GM10266 (cell line): ENCODE measurements around the gene VBP1.

Experiments
- DNase-seq: peaks from one replicate; pipeline ENCODE4 v3.0.0; 2012; ENCODE audit errors: extremely low spot score
- CTCF ChIP-seq: IDR thresholded peaks from 2 replicates; pipeline ENCODE4 v1.5.1; 2012; ENCODE audit warnings: mild to moderate bottlenecking, low read depth; ENCODE audit not compliant: control insufficient read depth, insufficient read depth; ENCODE audit errors: missing control alignments

The VBP1 gene

GRCh38 chrX:155216179-155216939, at the start of gene VBP1:
Gene VBP1, plus strand, starts transcription at chrX:155216460. Its CDS starts 23 bp downstream, at chrX:155216483.
- DNase-seq, result peak; percentile 89

GRCh38 chrX:155169881-155170280, 46.4 kb upstream of the VBP1 start:
- no peak for TF ChIP-seq CTCF
- DNase-seq, result no peak

More at GRCh38 chrX:155216179-155216939, at the start of gene VBP1:
- peak; percentile 29 for TF ChIP-seq CTCF

- no peak for TF ChIP-seq CTCF
- no peak for DNase-seq
Measured at GRCh38 chrX:155179346-155179997, 36.8 kb upstream of the VBP1 start.

- no peak for TF ChIP-seq CTCF
- DNase-seq, result no peak
Measured at GRCh38 chrX:155188786-155189185, 27.5 kb upstream of the VBP1 start.

- no peak for TF ChIP-seq CTCF
- no peak for DNase-seq
Measured at GRCh38 chrX:155211208-155211607, 5.1 kb upstream of the VBP1 start.

- DNase-seq, result no peak
- TF ChIP-seq CTCF, result no peak
Measured at GRCh38 chrX:155213731-155214130, 2.5 kb upstream of the VBP1 start.
